Activated CD4-positive, alpha-beta T cell treated with anti-CD3 and anti-CD28 coated beads for 24 hours (primary cell): ENCODE data around the gene RERE.
"Not testable (repeated sequence)": the region's sequence is repeated elsewhere in the genome, so short reads cannot be mapped to it uniquely, and the experiment has no call there.

Experiments
- DNase-seq, 2 donors: peaks; one replicate each; pipeline ENCODE4 v3.0.0-alpha.2; 2020; ENCODE audit warnings: low read depth in 2 of 2

The RERE gene

DNA sequence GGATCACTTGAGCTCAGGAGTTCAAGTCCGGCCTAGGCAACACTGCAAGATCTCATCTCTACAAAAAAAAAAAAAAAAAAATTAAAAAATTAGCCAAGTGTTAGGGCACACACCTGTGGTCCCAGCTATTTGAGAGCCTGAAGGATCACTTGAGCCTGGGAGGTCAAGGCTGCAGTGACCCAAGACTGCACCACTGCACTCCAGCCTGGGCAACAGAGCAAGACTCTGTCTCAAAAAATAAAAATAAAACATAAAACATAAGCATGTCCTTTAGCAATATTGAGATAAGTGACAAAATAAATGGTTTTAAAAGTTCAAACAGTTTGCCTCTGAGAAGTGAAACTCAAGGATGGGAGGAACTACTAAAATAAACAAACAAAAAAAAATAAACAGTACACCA lies 101.2 kb downstream of the RERE start:
- DNase-seq = no peak

DNA sequence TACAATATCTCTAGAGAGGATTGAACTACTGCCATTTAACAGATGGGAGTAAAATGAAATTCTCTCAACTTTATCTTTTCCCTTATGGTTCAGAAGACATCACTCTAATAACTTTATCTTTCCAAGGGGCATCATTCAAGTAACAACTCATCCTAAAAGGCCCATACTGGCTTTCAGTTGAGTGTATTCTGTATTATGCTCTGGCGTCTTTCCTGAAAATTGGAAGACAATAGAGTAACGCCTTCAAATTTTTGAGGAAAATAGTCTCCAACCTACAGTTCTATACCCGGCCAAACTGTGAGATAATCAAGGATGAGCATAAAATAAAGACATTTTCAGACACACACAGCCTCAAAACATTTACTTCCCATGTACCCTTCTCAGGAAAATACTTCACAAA lies 103.3 kb downstream of the RERE start:
- DNase-seq = no peak

DNA sequence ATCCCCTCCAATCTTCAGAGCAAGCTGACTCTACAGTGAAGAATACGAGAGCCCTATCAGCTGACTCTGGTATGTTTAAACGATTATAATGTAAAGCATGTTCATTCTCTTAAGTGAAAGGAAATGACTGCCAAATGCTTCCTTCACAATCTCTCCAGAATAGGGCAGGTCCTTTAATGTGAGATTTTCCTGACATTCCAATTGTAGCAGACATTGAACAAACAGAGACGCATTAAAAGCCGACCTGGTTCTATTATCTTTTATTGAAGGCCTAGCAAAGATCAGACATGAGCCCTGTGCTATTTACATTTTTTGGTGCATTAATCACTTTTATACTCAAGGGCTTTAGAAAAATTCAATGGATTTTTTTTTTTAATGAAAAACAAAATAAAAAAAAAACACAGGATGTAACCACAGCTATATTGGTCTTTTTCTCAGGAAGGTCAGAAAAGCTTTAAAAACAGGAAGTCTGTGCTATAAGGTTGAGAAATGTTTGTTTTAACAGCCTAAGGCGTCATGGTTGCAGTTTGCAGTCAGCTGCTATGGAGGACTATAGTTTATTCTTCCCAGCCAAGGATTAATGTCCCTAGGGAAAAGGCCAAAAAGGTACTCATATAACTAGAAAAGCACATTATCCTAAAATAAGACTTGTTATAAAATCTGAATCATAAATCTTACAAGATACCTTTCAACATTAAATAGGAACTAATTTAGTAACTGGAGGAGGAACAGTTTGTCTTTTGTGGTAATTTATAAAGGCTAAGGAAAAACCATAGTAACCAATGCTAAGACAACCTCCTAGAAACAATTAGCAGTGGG lies 104.8 kb downstream of the RERE start:
- no peak for DNase-seq

- DNase-seq = no peak
Observed at GRCh38 chr1:8711873-8712412, 105.5 kb downstream of the RERE start.

DNA sequence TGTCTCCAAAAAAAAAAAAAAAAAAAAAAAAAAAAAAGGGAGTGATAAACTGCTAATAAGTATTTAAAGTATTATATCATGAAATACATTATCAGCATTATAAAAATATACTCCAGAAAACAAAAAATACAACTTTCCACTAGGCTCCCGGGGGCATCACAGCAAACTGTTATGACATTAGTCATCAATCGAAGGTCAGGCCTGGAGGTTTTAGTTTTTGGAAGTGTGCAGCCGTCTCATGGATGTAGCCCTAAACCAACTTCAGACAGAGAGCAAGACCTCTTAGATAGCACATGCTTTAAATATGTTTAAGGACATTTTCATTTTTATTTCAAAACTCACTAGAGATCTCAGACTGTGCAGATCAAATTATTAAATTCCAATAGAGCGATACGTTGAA lies 106.3 kb downstream of the RERE start:
- no peak for DNase-seq

- DNase-seq = no peak
Observed at GRCh38 chr1:8708259-8708658, 109.2 kb downstream of the RERE start.

DNA sequence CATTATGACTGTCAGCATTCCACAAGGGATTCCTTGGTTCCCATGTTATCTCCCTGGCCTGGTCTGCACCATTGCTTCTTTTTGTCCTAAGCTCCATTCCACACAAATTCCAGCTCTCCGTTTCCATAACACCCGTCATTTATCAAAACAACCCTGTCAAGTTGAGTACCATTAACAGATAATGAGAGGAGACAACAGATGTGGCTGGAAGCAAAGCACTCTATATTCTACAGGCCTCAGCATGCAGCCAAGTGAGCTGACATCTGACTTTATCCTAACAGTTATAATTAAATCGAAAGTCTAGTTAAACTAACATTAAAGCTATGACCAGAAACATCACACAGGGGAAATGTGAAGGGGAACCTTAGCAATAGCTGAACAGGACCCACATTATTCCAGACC lies 110.4 kb downstream of the RERE start:
- DNase-seq = no peak

DNA sequence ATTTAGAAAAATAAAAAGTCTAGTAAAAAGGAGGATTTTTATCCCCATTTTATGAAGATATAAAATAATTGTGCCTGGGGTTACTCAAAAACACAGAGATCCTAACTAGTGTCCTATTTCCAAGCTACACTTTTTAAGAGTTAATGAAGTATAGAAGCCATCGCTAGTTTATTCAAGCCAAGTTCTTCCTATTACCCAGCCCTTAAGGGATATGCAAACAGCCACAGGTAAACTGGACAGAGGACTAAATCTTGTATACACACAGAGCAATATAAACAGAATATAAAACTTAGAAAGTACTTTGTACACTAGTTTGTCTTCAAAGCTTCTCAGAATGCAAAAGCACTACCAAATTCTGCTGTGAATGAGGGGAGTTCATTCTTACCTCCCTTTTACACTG lies 111.1 kb downstream of the RERE start:
- no peak for DNase-seq

GRCh38 chr1:8704866-8705506 lies 112.5 kb downstream of the RERE start:
- DNase-seq = no peak

- peak; percentile 13 to 49 for DNase-seq
Observed at GRCh38 chr1:8702850-8703810, 114.3 kb downstream of the RERE start.

DNA sequence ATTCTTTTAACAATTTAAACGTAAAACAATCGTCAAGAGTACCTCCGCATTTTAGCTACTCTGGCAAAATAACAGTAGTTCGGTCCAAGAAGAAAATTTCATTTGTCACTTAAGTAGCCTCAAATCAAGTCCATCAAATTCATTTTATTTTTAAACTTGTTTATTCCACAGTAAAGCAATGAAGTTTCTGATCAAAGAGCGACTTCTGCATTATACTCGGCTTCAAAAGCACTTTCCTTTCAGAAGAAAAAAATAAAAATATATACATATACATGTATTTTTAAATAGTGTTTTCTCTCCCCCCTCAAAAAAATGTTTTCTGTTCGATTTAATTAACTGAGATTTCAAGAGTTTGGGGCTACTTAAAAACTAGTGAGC lies 115.0 kb downstream of the RERE start:
- DNase-seq = no peak

DNA sequence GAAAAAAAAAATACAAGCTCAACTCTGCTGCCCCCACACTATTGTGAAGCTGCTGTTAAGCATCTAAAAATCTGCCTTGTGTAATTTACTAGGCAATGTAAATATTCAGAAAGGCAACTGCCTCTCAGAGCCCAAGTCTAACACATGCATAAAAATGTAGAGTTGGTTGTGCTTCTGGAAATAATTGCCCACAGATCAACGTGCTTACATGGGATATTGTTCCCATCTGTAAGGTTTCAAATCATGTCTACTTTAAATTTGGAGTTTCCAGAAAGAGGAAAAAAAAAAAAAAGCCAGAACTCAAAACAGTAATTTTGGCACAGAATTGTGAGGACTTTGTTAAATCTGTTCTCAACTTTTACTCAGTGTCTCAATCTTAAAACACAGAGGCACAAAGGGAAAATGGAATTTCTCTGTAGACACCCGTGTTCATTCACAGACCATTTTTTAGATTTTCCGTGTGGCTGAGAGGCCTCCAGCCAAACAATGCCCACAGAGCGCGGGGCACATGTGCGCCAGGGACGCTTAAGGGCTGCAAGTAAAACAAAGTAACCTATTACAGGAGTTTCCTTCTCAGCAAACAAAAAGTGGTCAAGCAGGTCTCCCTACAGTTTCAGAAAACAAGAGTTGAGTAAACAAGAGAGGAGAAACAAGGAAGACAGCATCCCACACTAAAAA lies 115.5 kb downstream of the RERE start:
- no peak for DNase-seq

- no peak for DNase-seq
Observed at GRCh38 chr1:8699679-8700078, 117.8 kb downstream of the RERE start.

DNA sequence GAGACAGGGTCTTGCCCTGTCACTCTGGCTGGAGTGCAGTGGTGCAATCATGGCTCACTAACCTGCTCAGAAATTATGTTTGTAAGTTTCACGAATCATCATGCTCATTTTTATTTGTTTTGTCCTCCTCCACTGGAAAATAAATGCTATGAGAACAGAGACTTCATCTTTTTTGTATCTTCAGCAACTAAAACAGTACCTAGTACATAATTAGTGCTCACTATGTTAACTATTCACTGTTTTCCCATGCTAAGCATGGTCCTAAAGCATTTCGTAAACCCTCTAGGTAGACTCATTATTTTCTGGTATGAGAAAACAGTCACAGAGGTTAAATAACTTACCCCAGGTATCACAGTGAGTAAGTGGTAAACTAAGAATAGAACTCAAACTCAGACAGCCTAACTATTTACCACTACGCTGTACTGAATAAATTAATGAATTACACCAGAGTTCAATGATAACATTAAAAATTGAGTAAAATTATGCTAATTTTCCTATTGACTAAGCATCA lies 118.4 kb downstream of the RERE start:
- DNase-seq = no peak

- no peak for DNase-seq
Observed at GRCh38 chr1:8698012-8698630, 119.3 kb downstream of the RERE start.

DNA sequence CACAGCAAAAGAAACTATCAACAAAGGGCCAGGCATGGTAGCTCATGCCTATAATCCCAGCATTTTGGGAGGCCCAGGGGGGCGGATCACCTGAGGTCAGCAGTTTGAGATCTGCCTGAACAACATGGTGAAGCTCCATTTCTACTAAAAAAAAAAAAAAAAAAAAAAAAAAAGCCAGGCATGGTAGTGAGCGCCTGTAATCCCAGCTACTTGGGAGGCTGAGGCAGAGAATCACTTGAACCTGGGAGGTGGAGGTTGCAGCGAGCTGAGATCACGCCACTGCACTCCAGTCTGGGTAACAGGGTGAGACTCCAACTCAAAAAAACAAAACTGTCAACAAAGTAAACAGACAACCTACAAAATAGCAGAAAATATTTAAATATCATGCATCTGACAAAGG lies 122.0 kb downstream of the RERE start:
- DNase-seq = not testable (repeated sequence)

DNA sequence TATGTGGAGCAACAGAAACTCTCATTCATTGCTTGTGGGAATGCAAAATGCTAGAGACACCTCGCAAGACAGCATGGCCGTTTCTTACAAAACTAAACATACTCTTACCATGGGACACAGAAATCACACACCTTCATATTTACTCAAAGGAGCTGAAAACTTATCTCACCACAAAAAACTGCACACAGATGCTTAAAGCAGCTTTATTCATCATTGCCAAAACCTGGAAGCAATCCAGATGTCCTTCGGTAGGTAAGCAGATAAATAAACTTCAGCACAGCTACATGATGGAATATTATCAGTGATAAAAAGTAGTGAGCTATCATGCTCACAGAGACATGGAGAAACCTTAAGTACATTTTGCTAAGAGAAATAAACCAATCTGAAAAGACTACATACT lies 124.3 kb downstream of the RERE start:
- no peak for DNase-seq

- no peak for DNase-seq
Observed at GRCh38 chr1:8691662-8692061, 125.8 kb downstream of the RERE start.

GRCh38 chr1:8690253-8690525 lies 127.3 kb downstream of the RERE start:
- DNase-seq = no peak

GRCh38 chr1:8689431-8690252 lies 127.8 kb downstream of the RERE start:
- DNase-seq = no peak
